ENCODE data around the gene HERC3. TPM values are rescaled to one million over a fixed set of nuclear protein-coding genes. Genes with fewer than 3 reads are reported as not detected.

Gene HERC3
- total RNA-seq, 1 donor from 2014 or later = 14.2 TPM

GRCh38 chr4:88614058-88614457 lies 21.8 kb downstream of the HERC3 start:
- Mint-ChIP-seq H3K36me3 (ENCODE audit: low read depth) (peaks cover 13% of the 10 kb centered on the region), H3K4me3 (no peak overlapping the region), H3K27me3 (ENCODE audit: insufficient read depth) (no peaks in the 10 kb centered on the region), H3K27ac (no peak overlapping the region), H3K9me3 (no peaks in the 10 kb centered on the region), H3K4me1 (ENCODE audit: low read depth) (peaks cover 56% of the 10 kb centered on the region)
- intact Hi-C loops (cut with micrococcal nuclease) = loop anchor here (5.0 to 10.0 kb wide), 2 partner anchors 157 to 491 kb away; partner anchors contain the start of gene HERC5
- no peak for DNase-seq (ENCODE audit: low spot score)

DNA sequence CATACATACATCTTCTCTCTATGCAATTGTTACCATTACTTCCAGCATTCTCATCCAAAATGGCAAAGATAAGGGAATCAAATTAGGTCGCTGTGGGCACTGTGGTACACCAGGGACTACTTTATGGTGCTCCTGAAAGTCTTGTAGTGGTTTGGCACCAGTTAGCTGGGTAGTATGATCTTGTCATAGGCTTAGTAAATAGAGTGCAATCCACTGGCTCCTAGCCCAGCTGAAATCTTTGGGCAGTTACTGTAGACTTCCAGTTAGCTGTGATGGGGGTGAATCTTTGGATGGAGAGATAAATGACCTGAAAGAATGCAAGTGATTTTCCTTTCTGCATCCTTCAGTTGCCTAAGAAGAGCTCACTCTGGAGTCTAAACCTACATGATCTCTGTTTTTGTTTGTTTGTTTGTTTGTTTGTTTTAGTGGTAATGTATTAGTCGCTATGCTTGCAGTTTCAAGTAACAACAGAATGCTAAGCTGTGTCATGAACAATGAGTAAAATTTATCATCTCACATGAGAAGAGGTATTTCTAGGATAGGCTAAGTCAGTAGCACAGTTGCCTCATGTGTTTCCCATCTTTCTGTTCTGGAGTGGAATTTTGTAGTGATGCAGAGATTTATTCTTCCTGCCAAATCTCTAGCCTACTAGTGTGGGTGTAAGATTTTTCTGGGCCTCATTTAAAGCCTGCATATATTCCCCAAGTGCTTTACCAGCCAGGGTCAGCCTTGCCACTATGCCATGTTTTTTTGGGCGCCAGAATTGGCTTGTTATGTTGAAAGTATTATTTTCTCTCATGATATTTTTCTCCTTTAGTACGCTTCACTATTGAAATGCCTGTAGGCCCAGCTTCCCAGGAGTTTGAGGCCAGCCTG lies 24.2 kb downstream of the HERC3 start:
- Mint-ChIP-seq H3K27ac (no peak overlapping the region), H3K4me3 (no peak overlapping the region), H3K4me1 (ENCODE audit: low read depth) (peaks cover 33% of the 10 kb centered on the region), H3K27me3 (ENCODE audit: insufficient read depth) (no peaks in the 10 kb centered on the region), H3K36me3 (ENCODE audit: low read depth) (peaks cover 6% of the 10 kb centered on the region), H3K9me3 (no peaks in the 10 kb centered on the region)
- DNase-seq (ENCODE audit: low spot score) = no peak
- intact Hi-C loops (cut with micrococcal nuclease) = loop anchor here (10.0 kb wide), 1 partner anchor 488 kb away; no protein-coding TSS in a partner anchor

DNA sequence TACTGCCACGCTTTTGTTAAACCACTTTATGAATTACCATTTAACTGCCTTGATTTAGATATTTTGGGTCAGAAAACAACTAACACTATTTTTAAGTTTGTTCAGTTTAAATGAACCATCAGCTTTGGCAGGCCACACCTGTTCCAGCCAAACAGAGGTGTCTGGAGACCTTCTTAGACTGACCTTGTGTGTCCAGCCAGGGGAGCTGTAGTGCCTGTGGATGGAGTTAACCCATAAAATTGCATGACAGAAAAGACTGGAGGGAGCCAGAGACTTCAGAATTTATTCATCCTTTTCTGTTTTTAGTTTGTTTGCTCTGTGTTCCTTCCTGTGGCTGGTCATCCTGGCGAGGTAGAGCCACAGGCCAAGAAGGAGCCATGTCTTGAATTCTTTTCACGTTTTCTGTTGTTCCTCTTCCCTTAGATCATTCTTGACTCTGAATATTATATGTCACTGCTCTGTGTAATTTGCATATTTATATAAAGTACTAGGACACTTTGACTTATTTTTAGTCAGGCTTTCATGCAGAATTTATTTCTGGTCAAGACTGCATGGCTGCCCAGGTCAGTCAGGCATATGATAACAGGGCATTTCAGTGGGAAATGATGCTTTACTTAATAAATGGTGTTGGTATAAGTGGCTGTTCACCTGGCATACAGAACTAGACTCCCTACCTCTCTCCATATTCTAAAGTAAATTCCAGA lies 26.7 kb downstream of the HERC3 start:
- peaks cover 3% of the 10 kb centered on the region for H3K9me3 Mint-ChIP-seq
- peaks cover 9% of the 10 kb centered on the region for H3K4me1 Mint-ChIP-seq (ENCODE audit: low read depth)
- no peak for DNase-seq (ENCODE audit: low spot score)
- H3K27ac Mint-ChIP-seq = no peak overlapping the region
- no peaks in the 10 kb centered on the region for H3K27me3 Mint-ChIP-seq (ENCODE audit: insufficient read depth)
- intact Hi-C loops (cut with micrococcal nuclease) = loop anchor here (10.0 kb wide), 1 partner anchor 486 kb away; no protein-coding TSS in a partner anchor
- no peak overlapping the region for H3K4me3 Mint-ChIP-seq
- H3K36me3 Mint-ChIP-seq (ENCODE audit: low read depth) = peaks cover 12% of the 10 kb centered on the region

GRCh38 chr4:88619971-88620370 lies 27.7 kb downstream of the HERC3 start:
- H3K36me3 Mint-ChIP-seq (ENCODE audit: low read depth) = peaks cover 18% of the 10 kb centered on the region
- no peaks in the 10 kb centered on the region for H3K27me3 Mint-ChIP-seq (ENCODE audit: insufficient read depth)
- intact Hi-C loops (cut with micrococcal nuclease) = loop anchor here (10.0 kb wide), 1 partner anchor 485 kb away; no protein-coding TSS in a partner anchor
- peaks cover 4% of the 10 kb centered on the region for H3K9me3 Mint-ChIP-seq
- H3K4me1 Mint-ChIP-seq (ENCODE audit: low read depth) = peaks cover 2% of the 10 kb centered on the region
- DNase-seq (ENCODE audit: low spot score) = no peak
- no peak overlapping the region for H3K4me3 Mint-ChIP-seq
- no peak overlapping the region for H3K27ac Mint-ChIP-seq

GRCh38 chr4:88621763-88622327 lies 29.6 kb downstream of the HERC3 start:
- no peak overlapping the region for H3K4me3 Mint-ChIP-seq
- H3K36me3 Mint-ChIP-seq (ENCODE audit: low read depth) = peaks cover 18% of the 10 kb centered on the region
- H3K4me1 Mint-ChIP-seq (ENCODE audit: low read depth) = no peaks in the 10 kb centered on the region
- no peaks in the 10 kb centered on the region for H3K27me3 Mint-ChIP-seq (ENCODE audit: insufficient read depth)
- H3K9me3 Mint-ChIP-seq = peaks cover 6% of the 10 kb centered on the region
- intact Hi-C loops (cut with micrococcal nuclease) = no loop called here
- no peak overlapping the region for H3K27ac Mint-ChIP-seq
- no peak for DNase-seq (ENCODE audit: low spot score)

DNA sequence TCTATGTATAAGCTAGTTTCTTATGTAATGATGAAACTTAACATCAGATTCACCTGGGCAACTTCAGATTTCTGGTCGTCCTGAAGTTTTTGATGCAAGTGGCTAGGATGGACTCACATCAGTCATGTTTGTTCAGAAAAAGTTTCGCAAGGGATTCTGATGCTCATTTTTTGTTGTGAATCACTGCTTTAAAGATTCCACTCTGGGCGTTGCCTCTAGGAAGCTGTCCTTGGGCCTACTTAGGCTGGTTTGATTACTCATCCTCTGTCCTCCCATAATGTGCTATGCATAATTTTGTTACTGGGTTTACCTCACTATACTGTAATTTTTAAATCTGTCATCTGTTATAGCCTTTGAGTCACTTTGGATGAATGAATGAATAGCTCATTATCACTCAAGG lies 30.8 kb downstream of the HERC3 start:
- intact Hi-C loops (cut with micrococcal nuclease) = no loop called here
- H3K9me3 Mint-ChIP-seq = peaks cover 6% of the 10 kb centered on the region
- H3K27me3 Mint-ChIP-seq (ENCODE audit: insufficient read depth) = no peaks in the 10 kb centered on the region
- no peaks in the 10 kb centered on the region for H3K4me1 Mint-ChIP-seq (ENCODE audit: low read depth)
- peaks cover 18% of the 10 kb centered on the region for H3K36me3 Mint-ChIP-seq (ENCODE audit: low read depth)
- no peak for DNase-seq (ENCODE audit: low spot score)
- H3K4me3 Mint-ChIP-seq = no peak overlapping the region
- H3K27ac Mint-ChIP-seq = no peak overlapping the region

- H3K9me3 Mint-ChIP-seq = peaks cover 11% of the 10 kb centered on the region
- H3K4me1 Mint-ChIP-seq (ENCODE audit: low read depth) = no peaks in the 10 kb centered on the region
- no peaks in the 10 kb centered on the region for H3K27me3 Mint-ChIP-seq (ENCODE audit: insufficient read depth)
- H3K4me3 Mint-ChIP-seq = no peak overlapping the region
- no peak for DNase-seq (ENCODE audit: low spot score)
- no peak overlapping the region for H3K27ac Mint-ChIP-seq
- peaks cover 15% of the 10 kb centered on the region for H3K36me3 Mint-ChIP-seq (ENCODE audit: low read depth)
- intact Hi-C loops (cut with micrococcal nuclease) = no loop called here
Measured at GRCh38 chr4:88628746-88629145, 36.5 kb downstream of the HERC3 start.

DNA sequence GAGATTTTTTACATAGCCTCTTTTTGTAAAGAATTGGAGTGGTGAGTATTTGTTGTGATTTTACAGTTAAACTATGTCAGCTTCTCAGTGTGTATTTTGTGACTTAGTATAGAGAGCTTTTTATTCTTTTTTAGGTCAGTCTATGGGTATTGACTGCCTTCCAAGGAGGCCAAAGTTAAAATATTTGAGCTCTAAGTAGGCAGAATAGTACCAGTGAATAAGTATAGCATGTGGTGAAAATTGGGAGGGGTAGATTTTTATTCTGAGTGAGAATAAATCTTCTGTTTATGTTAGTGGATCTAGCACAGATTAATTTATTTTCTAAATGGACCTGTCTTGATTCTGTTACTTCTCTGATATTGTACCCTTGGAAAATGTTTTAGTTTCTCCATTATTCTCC lies 37.5 kb downstream of the HERC3 start:
- Mint-ChIP-seq H3K36me3 (ENCODE audit: low read depth) (peaks cover 6% of the 10 kb centered on the region), H3K27ac (no peak overlapping the region), H3K9me3 (peaks cover 13% of the 10 kb centered on the region), H3K27me3 (ENCODE audit: insufficient read depth) (no peaks in the 10 kb centered on the region), H3K4me3 (no peak overlapping the region), H3K4me1 (ENCODE audit: low read depth) (no peaks in the 10 kb centered on the region)
- intact Hi-C loops (cut with micrococcal nuclease) = no loop called here
- DNase-seq (ENCODE audit: low spot score) = no peak

GRCh38 chr4:88630756-88631155 lies 38.5 kb downstream of the HERC3 start:
- Mint-ChIP-seq H3K36me3 (ENCODE audit: low read depth) (peaks cover 6% of the 10 kb centered on the region), H3K4me1 (ENCODE audit: low read depth) (no peaks in the 10 kb centered on the region), H3K4me3 (no peak overlapping the region), H3K27ac (no peak overlapping the region), H3K9me3 (peaks cover 22% of the 10 kb centered on the region), H3K27me3 (ENCODE audit: insufficient read depth) (no peaks in the 10 kb centered on the region)
- intact Hi-C loops (cut with micrococcal nuclease) = no loop called here
- no peak for DNase-seq (ENCODE audit: low spot score)

DNA sequence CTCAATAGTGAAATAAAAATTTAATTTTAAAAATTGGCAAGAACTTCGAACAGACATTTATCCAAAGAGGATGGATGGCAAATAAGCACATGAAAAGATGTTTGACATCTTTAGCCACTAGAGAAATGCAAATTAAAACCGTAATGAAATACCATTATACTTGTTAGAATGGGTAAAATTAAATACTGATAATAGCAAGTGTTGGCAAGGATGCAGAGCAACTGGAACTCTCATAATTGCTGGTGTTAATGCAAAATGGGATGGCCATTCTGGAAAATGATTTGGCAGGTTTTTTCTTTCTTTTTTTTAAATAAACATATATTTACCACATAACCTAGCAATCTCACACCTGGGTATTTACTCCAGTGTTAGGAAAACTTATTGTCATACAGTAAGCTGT lies 51.7 kb downstream of the HERC3 start:
- Mint-ChIP-seq H3K36me3 (ENCODE audit: low read depth) (no peaks in the 10 kb centered on the region), H3K4me1 (ENCODE audit: low read depth) (peaks cover 3% of the 10 kb centered on the region), H3K27me3 (ENCODE audit: insufficient read depth) (no peaks in the 10 kb centered on the region), H3K9me3 (peaks cover under 1% of the 10 kb centered on the region), H3K4me3 (no peak overlapping the region), H3K27ac (no peak overlapping the region)
- intact Hi-C loops (cut with micrococcal nuclease) = no loop called here
- no peak for DNase-seq (ENCODE audit: low spot score)

- Mint-ChIP-seq H3K27ac (no peak overlapping the region), H3K27me3 (ENCODE audit: insufficient read depth) (no peaks in the 10 kb centered on the region), H3K4me1 (ENCODE audit: low read depth) (peaks cover 6% of the 10 kb centered on the region), H3K4me3 (no peak overlapping the region), H3K36me3 (ENCODE audit: low read depth) (no peaks in the 10 kb centered on the region), H3K9me3 (no peaks in the 10 kb centered on the region)
- intact Hi-C loops (cut with micrococcal nuclease) = no loop called here
- no peak for DNase-seq (ENCODE audit: low spot score)
Measured at GRCh38 chr4:88645994-88646393, 53.7 kb downstream of the HERC3 start.

DNA sequence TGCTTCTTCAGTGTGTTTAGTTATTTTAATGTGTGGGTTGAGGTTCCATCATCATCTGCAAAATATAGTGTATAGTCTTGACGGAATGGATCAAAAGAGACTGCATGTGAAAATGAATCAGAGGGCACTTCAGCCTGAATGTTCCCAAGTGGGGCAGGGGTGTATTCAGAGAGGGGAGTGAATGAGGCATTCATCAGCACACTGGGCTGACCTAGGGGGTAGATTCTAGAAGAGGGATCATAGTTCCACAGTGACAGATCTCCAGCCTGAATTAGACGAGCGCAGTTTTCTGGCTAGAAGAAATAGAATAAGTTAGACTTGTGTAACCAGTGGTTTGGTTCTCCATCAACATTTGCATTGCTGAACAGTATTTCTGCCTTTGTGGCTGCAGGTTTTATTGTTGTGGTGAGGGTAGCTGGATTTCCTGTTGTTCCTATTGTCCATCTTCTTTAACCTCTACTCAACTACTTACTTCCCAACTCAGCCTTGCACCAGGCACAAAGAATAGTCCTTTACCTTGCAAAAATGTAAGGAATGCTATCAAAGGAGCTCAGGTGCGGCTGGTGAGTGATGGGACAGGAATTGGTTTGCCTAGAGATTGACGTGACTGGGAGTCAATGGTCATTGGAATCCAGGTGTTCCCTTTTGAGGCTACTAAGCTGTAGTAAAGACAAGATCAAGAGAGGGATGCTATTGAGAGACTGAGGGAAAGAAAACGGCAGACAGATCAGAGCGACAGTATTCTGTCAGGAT lies 54.4 kb downstream of the HERC3 start:
- DNase-seq (ENCODE audit: low spot score) = no peak
- intact Hi-C loops (cut with micrococcal nuclease) = no loop called here
- Mint-ChIP-seq H3K9me3 (no peaks in the 10 kb centered on the region), H3K4me1 (ENCODE audit: low read depth) (peaks cover 6% of the 10 kb centered on the region), H3K27me3 (ENCODE audit: insufficient read depth) (no peaks in the 10 kb centered on the region), H3K27ac (no peak overlapping the region), H3K36me3 (ENCODE audit: low read depth) (no peaks in the 10 kb centered on the region), H3K4me3 (no peak overlapping the region)
